H9 (cell line): ENCODE measurements around the gene GRB10. TPM values are rescaled to one million over a fixed set of nuclear protein-coding genes. Genes with fewer than 3 reads are reported as not detected.

Experiments
- DNase-seq: peaks from one replicate; pipeline ENCODE4 v3.0.0-alpha.2; 2017
- H2AFZ ChIP-seq: one replicate; pipeline ENCODE4 v1.6.1; 2013; ENCODE audit warnings: mild to moderate bottlenecking, low read length, control low read depth, moderate library complexity
- H2AK5ac ChIP-seq: 2 replicates; pipeline ENCODE4 v1.6.1; 2013; ENCODE audit warnings: low read length, control low read depth, mixed read lengths; ENCODE audit not compliant: insufficient read length
- H2BK120ac ChIP-seq: one replicate; pipeline ENCODE4 v1.6.1; 2013; ENCODE audit warnings: low read depth, mild to moderate bottlenecking, low read length, control low read depth, inconsistent platforms; ENCODE audit not compliant: poor library complexity, severe bottlenecking
- H2BK12ac ChIP-seq: 2 replicates; pipeline ENCODE4 v1.6.1; 2013; ENCODE audit warnings: low read length, control low read depth, mixed read lengths, low read depth; ENCODE audit not compliant: insufficient read length
- H2BK15ac ChIP-seq: 2 replicates; pipeline ENCODE4 v1.6.1; 2013; ENCODE audit warnings: low read depth, low read length, control low read depth
- H2BK20ac ChIP-seq: one replicate; pipeline ENCODE4 v1.6.1; 2013; ENCODE audit warnings: low read depth, mild to moderate bottlenecking, low read length, control low read depth, inconsistent platforms; ENCODE audit not compliant: poor library complexity, severe bottlenecking
- H2BK5ac ChIP-seq: 2 replicates; pipeline ENCODE4 v1.6.1; 2013; ENCODE audit warnings: low read length, control low read depth, mixed read lengths; ENCODE audit not compliant: insufficient read length
- H3K14ac ChIP-seq: 2 replicates; pipeline ENCODE4 v1.6.1; 2013; ENCODE audit warnings: low read length, control low read depth; ENCODE audit not compliant: insufficient read depth
- H3K18ac ChIP-seq: 2 replicates; pipeline ENCODE4 v1.6.1; 2013; ENCODE audit warnings: low read depth, mild to moderate bottlenecking, mixed read lengths, low read length, control low read depth; ENCODE audit not compliant: insufficient read length
- H3K23ac ChIP-seq: 2 replicates; pipeline ENCODE4 v1.6.1; 2013; ENCODE audit warnings: low read length, control low read depth, mixed read lengths, low read depth; ENCODE audit not compliant: insufficient read length
- H3K23me2 ChIP-seq: 2 replicates; pipeline ENCODE4 v1.6.1; 2013; ENCODE audit warnings: low read depth, mild to moderate bottlenecking, mixed read lengths, low read length, control low read depth; ENCODE audit not compliant: insufficient read length, poor library complexity, severe bottlenecking
- H3K27ac ChIP-seq: 2 replicates; pipeline ENCODE4 v1.5.1; 2013; ENCODE audit warnings: low read length, control low read depth, mixed read lengths, low read depth; ENCODE audit not compliant: insufficient read length
- H3K27me3 ChIP-seq: 2 replicates; pipeline ENCODE4 v1.6.1; 2013; ENCODE audit warnings: low read length, control low read depth, inconsistent platforms; ENCODE audit not compliant: insufficient read depth
- H3K4ac ChIP-seq: 2 replicates; pipeline ENCODE4 v1.6.1; 2013; ENCODE audit warnings: low read depth, mild to moderate bottlenecking, control low read depth, inconsistent platforms, low read length, moderate library complexity
- H3K4me1 ChIP-seq: 2 replicates; pipeline ENCODE4 v1.6.1; 2013; ENCODE audit warnings: low read length, control low read depth, inconsistent platforms; ENCODE audit not compliant: insufficient read depth
- H3K4me2 ChIP-seq: 2 replicates; pipeline ENCODE4 v1.6.1; 2013; ENCODE audit warnings: low read length, control low read depth, mixed read lengths; ENCODE audit not compliant: insufficient read length, insufficient read depth
- H3K56ac ChIP-seq: 2 replicates; pipeline ENCODE4 v1.6.1; 2013; ENCODE audit warnings: low read depth, mild to moderate bottlenecking, mixed read lengths, low read length, control low read depth; ENCODE audit not compliant: insufficient read length
- H3K79me1 ChIP-seq: 2 replicates; pipeline ENCODE4 v1.6.1; 2013; ENCODE audit warnings: low read depth, mild to moderate bottlenecking, moderate library complexity, low read length, control low read depth, inconsistent platforms; ENCODE audit not compliant: insufficient read depth, poor library complexity, severe bottlenecking
- H3K79me2 ChIP-seq: 2 replicates; pipeline ENCODE4 v1.6.1; 2013; ENCODE audit warnings: low read length, control low read depth, inconsistent platforms; ENCODE audit not compliant: insufficient read depth
- H3K9ac ChIP-seq: 2 replicates; pipeline ENCODE4 v1.6.1; 2013; ENCODE audit warnings: low read length, control low read depth, mixed read lengths; ENCODE audit not compliant: insufficient read length; ENCODE audit errors: extremely low read depth
- H3K9me3 ChIP-seq: one replicate; pipeline ENCODE4 v1.6.1; 2013; ENCODE audit warnings: low read depth, low read length, inconsistent platforms; ENCODE audit not compliant: control insufficient read depth
- H3T11ph ChIP-seq: one replicate; pipeline ENCODE4 v1.6.1; 2013; ENCODE audit warnings: mild to moderate bottlenecking, low read length, control low read depth, inconsistent platforms
- H4K20me1 ChIP-seq: one replicate; pipeline ENCODE4 v1.6.1; 2013; ENCODE audit not compliant: control insufficient read depth, insufficient read length, insufficient read depth
- H4K5ac ChIP-seq: 2 replicates; pipeline ENCODE4 v1.6.1; 2013; ENCODE audit warnings: low read depth, mild to moderate bottlenecking, mixed read lengths, low read length, control low read depth; ENCODE audit not compliant: insufficient read length
- H4K8ac ChIP-seq: replicated peaks from 2 replicates; pipeline ENCODE4 v1.6.1; 2013; ENCODE audit warnings: low read length, control low read depth, mixed read lengths, low read depth; ENCODE audit not compliant: insufficient read length
- H4K91ac ChIP-seq: 2 replicates; pipeline ENCODE4 v1.6.1; 2013; ENCODE audit warnings: low read depth, mild to moderate bottlenecking, moderate library complexity, mixed read lengths, low read length, control low read depth; ENCODE audit not compliant: insufficient read length
- H3K27ac Mint-ChIP-seq, 3 experiments: 2 replicates in 2 of 3; 3 replicates in 1 of 3; pipeline ENCODE4 v1.8.0; 2020 to 2021; ENCODE audit warnings: mixed read lengths in 3 of 3, mild to moderate bottlenecking in 1 of 3, moderate library complexity in 1 of 3
- H3K27me3 Mint-ChIP-seq: 2 replicates; pipeline ENCODE4 v1.8.0; 2021; ENCODE audit warnings: low read depth, mild to moderate bottlenecking, moderate library complexity, mixed read lengths
- H3K36me3 Mint-ChIP-seq, 3 experiments: 2 replicates in 2 of 3; 3 replicates in 1 of 3; pipeline ENCODE4 v1.8.0; 2020 to 2021; ENCODE audit warnings: low read depth in 3 of 3, mixed read lengths in 3 of 3; ENCODE audit not compliant: insufficient read depth in 1 of 3
- H3K4me1 Mint-ChIP-seq, 2 experiments: 2 replicates each; pipeline ENCODE4 v1.8.0; 2020; ENCODE audit warnings: mixed read lengths in 2 of 2
- H3K4me3 Mint-ChIP-seq, 2 experiments: 2 replicates in 1 of 2; 3 replicates in 1 of 2; pipeline ENCODE4 v1.8.0; 2020 to 2021; ENCODE audit warnings: mild to moderate bottlenecking in 2 of 2, mixed read lengths in 2 of 2, moderate library complexity in 1 of 2
- H3K9me3 Mint-ChIP-seq, 2 experiments: 2 replicates in 1 of 2; 3 replicates in 1 of 2; pipeline ENCODE4 v1.8.0; 2020; ENCODE audit warnings: mild to moderate bottlenecking in 2 of 2, mixed read lengths in 2 of 2, moderate library complexity in 1 of 2
- CTCF ChIP-seq: fragments of 200-600 bp; sonication (generic); conservative IDR thresholded peaks from 3 replicates; pipeline ENCODE4 v1.8.0; 2021; ENCODE audit warnings: antibody characterized with exemption, mild to moderate bottlenecking
- WGBS: extraction: QIAGEN DNeasy Blood & Tissue Kit; methylation state at CpG from one replicate; pipeline ENCODE4 v1.1.7; 2013; ENCODE audit warnings: missing lambda C conversion rate, low lambda C conversion rate, mixed read lengths; ENCODE audit not compliant: insufficient read length; ENCODE audit errors: extremely low coverage; 5-methylcytosine and 5-hydroxymethylcytosine counted together
- total RNA-seq: library from RNA; stranded (reverse); gene quantifications from 2 replicates; pipeline ENCODE4 v1.2.1, GENCODE V29; 2021

GRB10 gene
- total RNA-seq, 1 experiment from 2014 or later: 108 TPM

- Histone ChIP-seq H3K27me3 (no peaks in the 10 kb centered on the region), H2BK5ac (no peak overlapping the region), H2BK120ac (no peak overlapping the region), H3K9ac (no peak overlapping the region), H4K20me1 (no peaks in the 10 kb centered on the region), H3K9me3 (no peaks in the 10 kb centered on the region), H3K79me2 (0 out of 2 replicates have a peak, but pooled peaks cover 5% of the 10 kb centered on the region), H4K91ac (no peak overlapping the region), H2AK5ac (no peak overlapping the region), H2BK20ac (no peak overlapping the region), H3K18ac (no peak overlapping the region), H2AFZ (no peak overlapping the region), H3K23ac (no peak overlapping the region), H3K79me1 (peaks cover 6% of the 10 kb centered on the region), H3T11ph (no peak overlapping the region), H2BK15ac (no peak overlapping the region), H4K5ac (no peak overlapping the region), H3K4ac (no peak overlapping the region), H4K8ac (no peak overlapping the region), H3K14ac (no peak overlapping the region), H3K27ac (no peak overlapping the region), H3K56ac (no peak overlapping the region), H3K4me1 (peaks cover 2% of the 10 kb centered on the region; the same call in 1 of the 2 replicates), H3K4me2 (no peak overlapping the region), H3K23me2 (no peaks in the 10 kb centered on the region), H2BK12ac (no peak overlapping the region)
- no peak for DNase-seq
- Mint-ChIP-seq H3K36me3 (peaks cover 13 to 31% (median 14%) of the 10 kb centered on the region in 3 experiments; a peak in 6 of 7 replicates), H3K27ac (peak overlapping the region in 2 of 3 experiments; percentile 15 to 65; a peak in 2 of 7 replicates), H3K9me3 (no peaks in the 10 kb centered on the region), H3K4me1 (peaks cover 3 to 7% of the 10 kb centered on the region in 2 experiments; a peak in 3 of 4 replicates), H3K27me3 (no peaks in the 10 kb centered on the region), H3K4me3 (no peak overlapping the region)
- no peak for TF ChIP-seq CTCF
- WGBS: no CpG with 5 or more reads among the region's 2 CpGs
Observed at GRCh38 chr7:50688226-50688590, 94.5 kb downstream of the GRB10 start.
